HepG2 (cell line): ENCODE data around the gene PLIN3. TPM values are rescaled to one million over a fixed set of nuclear protein-coding genes. Genes with fewer than 3 reads are reported as not detected.

Experiments
- DR1 ChIP-seq: sonication (generic); formaldehyde crosslinking; IDR thresholded peaks from 2 replicates; pipeline ENCODE4 v1.8.0; 2021; ENCODE audit warnings: mild to moderate bottlenecking, missing genetic modification reagents, inconsistent platforms
- ELF1 ChIP-seq: sonication (generic); formaldehyde crosslinking; IDR thresholded peaks from 2 replicates; pipeline ENCODE4 v1.4.0; 2020; ENCODE audit warnings: missing genetic modification reagents
- ISL2 ChIP-seq: sonication (generic); formaldehyde crosslinking; IDR thresholded peaks from 2 replicates; pipeline ENCODE4 v1.5.0; 2020; ENCODE audit warnings: missing genetic modification reagents
- KLF11 ChIP-seq: IDR thresholded peaks from 2 replicates; pipeline ENCODE4 v1.6.1; 2016; ENCODE audit warnings: missing compliant biosample characterization
- TGIF2 ChIP-seq: IDR thresholded peaks from 2 replicates; pipeline ENCODE4 v1.6.1; 2016; ENCODE audit warnings: control low read depth, missing compliant biosample characterization
- ZBTB1 ChIP-seq: sonication (generic); formaldehyde crosslinking; IDR thresholded peaks from 2 replicates; pipeline ENCODE4 v1.4.0; 2020; ENCODE audit warnings: missing genetic modification reagents, borderline replicate concordance
- ZFP90 ChIP-seq: sonication (generic); formaldehyde crosslinking; IDR thresholded peaks from 2 replicates; pipeline ENCODE4 v1.8.0; 2022; ENCODE audit warnings: missing genetic modification reagents, mild to moderate bottlenecking, inconsistent platforms, borderline replicate concordance
- ZNF205 ChIP-seq: IDR thresholded peaks from 2 replicates; pipeline ENCODE4 v1.6.1; 2018; ENCODE audit warnings: missing biosample characterization, missing genetic modification reagents
- ZNF629 ChIP-seq: sonication (generic); formaldehyde crosslinking; conservative IDR thresholded peaks from 2 replicates; pipeline ENCODE4 v1.5.0; 2020; ENCODE audit warnings: missing genetic modification reagents
- polyA plus RNA-seq, 8 experiments: library from polyadenylated mRNA; depleted of rRNA in 3 of 8; stranded (reverse) in 7 of 8; unstranded in 1 of 8; fragments of >200 nt; fragmentation: Illumina TruSeq in 4 of 8; extraction: Trizol in 4 of 8; gene quantifications; 2 replicates each; pipeline versions ENCODE4 v1.2.1 to v1.2.3, GENCODE V29; 2011 to 2016; ENCODE audit warnings: low read depth in 4 of 8, missing spikeins in 1 of 8, mixed read lengths in 1 of 8; ENCODE audit not compliant: insufficient read depth in 1 of 8
- total RNA-seq, 5 experiments: library from RNA; depleted of rRNA; stranded (reverse); fragments of >200 nt; fragmentation: Illumina TruSeq; extraction: Trizol; gene quantifications; 2 replicates each; pipeline ENCODE4 v1.2.3, GENCODE V29; 2016; ENCODE audit warnings: low read depth in 1 of 5
- TF ChIP-seq, protein P1 (sequence below), 2 experiments: sonication (generic) in 1 of 2; formaldehyde crosslinking in 1 of 2; IDR thresholded peaks; 2 replicates each; pipeline versions ENCODE4 v1.4.0 to v1.6.1; 2018 to 2020; ENCODE audit warnings: missing genetic modification reagents in 2 of 2, borderline replicate concordance in 1 of 2, low read depth in 1 of 2, mild to moderate bottlenecking in 1 of 2, missing biosample characterization in 1 of 2
- TF ChIP-seq, protein P2 (sequence below): sonication (generic); formaldehyde crosslinking; IDR thresholded peaks from 2 replicates; pipeline ENCODE4 v1.5.0; 2020; ENCODE audit warnings: mild to moderate bottlenecking, missing genetic modification reagents, borderline replicate concordance
- TF ChIP-seq, protein P3 (sequence below): sonication (generic); formaldehyde crosslinking; conservative IDR thresholded peaks from 2 replicates; pipeline ENCODE4 v1.8.0; 2022; ENCODE audit warnings: missing genetic modification reagents
- TF ChIP-seq, protein P4 (sequence below): sonication (generic); formaldehyde crosslinking; IDR thresholded peaks from 2 replicates; pipeline ENCODE4 v1.4.0; 2020; ENCODE audit warnings: missing genetic modification reagents, borderline replicate concordance

The PLIN3 gene
- total and polyA plus RNA-seq, 2 of the 13 experiments (the other 11 are each of a cell fraction or from before 2014, with no cell fraction given) = 49.3 to 57.9 TPM

DNA sequence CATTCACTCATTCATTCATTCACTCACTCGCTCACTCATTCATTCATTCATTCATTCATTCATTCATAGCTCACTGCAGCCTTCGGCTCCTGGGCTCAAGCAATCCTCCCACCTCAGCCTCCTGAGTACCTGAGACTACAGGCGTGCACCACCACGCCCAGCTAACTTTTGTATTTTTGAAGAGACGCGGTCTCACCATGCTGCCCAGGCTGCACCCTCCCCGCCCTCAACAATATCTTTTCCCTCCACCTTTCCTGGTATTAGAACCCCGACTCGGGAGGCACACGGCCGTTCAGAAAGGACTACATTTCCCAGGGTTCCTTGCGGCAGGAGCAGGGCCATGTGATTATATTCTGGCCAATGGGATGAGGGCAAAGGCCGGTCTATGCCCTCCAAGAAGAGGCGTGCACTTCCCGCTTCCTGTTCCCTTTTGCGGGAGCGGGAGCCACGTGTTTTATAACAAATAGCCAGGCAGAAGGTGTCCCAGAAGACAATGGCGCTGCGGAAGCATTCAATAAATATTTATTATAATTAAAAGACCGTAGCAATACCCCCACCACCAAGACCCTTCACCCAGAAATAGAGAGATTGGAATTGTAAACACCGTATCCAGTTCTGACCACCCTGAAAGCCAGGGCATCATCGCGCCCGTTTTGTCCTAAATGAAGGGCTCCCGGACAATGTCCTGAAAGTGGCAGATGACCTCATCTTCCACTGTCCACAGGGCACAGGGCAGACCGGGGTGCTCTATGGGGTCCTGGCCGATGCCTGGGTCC is 51.9 kb downstream of the PLIN3 start (continued):
- TF ChIP-seq, protein P1, sequence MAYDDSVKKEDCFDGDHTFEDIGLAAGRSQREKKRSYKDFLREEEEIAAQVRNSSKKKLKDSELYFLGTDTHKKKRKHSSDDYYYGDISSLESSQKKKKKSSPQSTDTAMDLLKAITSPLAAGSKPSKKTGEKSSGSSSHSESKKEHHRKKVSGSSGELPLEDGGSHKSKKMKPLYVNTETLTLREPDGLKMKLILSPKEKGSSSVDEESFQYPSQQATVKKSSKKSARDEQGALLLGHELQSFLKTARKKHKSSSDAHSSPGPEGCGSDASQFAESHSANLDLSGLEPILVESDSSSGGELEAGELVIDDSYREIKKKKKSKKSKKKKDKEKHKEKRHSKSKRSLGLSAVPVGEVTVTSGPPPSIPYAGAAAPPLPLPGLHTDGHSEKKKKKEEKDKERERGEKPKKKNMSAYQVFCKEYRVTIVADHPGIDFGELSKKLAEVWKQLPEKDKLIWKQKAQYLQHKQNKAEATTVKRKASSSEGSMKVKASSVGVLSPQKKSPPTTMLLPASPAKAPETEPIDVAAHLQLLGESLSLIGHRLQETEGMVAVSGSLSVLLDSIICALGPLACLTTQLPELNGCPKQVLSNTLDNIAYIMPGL (CRISPR knock-in tag; IDR thresholded peaks at IDR 0.05; ENCODE audit: borderline replicate concordance in 1 of 2, low read depth in 1 of 2) = peak in 1 of 2 experiments; percentile 24; a peak in 1 of 4 replicates
- no peak for TF ChIP-seq ZNF629
- TF ChIP-seq, protein P2, sequence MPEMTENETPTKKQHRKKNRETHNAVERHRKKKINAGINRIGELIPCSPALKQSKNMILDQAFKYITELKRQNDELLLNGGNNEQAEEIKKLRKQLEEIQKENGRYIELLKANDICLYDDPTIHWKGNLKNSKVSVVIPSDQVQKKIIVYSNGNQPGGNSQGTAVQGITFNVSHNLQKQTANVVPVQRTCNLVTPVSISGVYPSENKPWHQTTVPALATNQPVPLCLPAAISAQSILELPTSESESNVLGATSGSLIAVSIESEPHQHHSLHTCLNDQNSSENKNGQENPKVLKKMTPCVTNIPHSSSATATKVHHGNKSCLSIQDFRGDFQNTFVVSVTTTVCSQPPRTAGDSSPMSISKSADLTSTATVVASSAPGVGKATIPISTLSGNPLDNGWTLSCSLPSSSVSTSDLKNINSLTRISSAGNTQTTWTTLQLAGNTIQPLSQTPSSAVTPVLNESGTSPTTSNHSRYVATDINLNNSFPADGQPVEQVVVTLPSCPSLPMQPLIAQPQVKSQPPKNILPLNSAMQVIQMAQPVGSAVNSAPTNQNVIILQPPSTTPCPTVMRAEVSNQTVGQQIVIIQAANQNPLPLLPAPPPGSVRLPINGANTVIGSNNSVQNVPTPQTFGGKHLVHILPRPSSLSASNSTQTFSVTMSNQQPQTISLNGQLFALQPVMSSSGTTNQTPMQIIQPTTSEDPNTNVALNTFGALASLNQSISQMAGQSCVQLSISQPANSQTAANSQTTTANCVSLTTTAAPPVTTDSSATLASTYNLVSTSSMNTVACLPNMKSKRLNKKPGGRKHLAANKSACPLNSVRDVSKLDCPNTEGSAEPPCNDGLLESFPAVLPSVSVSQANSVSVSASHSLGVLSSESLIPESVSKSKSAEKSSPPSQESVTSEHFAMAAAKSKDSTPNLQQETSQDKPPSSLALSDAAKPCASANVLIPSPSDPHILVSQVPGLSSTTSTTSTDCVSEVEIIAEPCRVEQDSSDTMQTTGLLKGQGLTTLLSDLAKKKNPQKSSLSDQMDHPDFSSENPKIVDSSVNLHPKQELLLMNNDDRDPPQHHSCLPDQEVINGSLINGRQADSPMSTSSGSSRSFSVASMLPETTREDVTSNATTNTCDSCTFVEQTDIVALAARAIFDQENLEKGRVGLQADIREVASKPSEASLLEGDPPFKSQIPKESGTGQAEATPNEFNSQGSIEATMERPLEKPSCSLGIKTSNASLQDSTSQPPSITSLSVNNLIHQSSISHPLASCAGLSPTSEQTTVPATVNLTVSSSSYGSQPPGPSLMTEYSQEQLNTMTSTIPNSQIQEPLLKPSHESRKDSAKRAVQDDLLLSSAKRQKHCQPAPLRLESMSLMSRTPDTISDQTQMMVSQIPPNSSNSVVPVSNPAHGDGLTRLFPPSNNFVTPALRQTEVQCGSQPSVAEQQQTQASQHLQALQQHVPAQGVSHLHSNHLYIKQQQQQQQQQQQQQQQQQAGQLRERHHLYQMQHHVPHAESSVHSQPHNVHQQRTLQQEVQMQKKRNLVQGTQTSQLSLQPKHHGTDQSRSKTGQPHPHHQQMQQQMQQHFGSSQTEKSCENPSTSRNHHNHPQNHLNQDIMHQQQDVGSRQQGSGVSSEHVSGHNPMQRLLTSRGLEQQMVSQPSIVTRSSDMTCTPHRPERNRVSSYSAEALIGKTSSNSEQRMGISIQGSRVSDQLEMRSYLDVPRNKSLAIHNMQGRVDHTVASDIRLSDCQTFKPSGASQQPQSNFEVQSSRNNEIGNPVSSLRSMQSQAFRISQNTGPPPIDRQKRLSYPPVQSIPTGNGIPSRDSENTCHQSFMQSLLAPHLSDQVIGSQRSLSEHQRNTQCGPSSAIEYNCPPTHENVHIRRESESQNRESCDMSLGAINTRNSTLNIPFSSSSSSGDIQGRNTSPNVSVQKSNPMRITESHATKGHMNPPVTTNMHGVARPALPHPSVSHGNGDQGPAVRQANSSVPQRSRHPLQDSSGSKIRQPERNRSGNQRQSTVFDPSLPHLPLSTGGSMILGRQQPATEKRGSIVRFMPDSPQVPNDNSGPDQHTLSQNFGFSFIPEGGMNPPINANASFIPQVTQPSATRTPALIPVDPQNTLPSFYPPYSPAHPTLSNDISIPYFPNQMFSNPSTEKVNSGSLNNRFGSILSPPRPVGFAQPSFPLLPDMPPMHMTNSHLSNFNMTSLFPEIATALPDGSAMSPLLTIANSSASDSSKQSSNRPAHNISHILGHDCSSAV (CRISPR knock-in tag) = no peak
- no peak for TF ChIP-seq DR1 (CRISPR knock-in tag)
- TF ChIP-seq ZFP90 (CRISPR knock-in tag) = no peak; the same call in 1 of the 2 replicates
- TF ChIP-seq ELF1 (CRISPR knock-in tag) = peak; percentile 97
- TF ChIP-seq ZNF205 (CRISPR knock-in tag) = no peak
- no peak for TF ChIP-seq ZBTB1 (CRISPR knock-in tag)
- TF ChIP-seq KLF11 (CRISPR knock-in tag) = 0 out of 2 replicates have a peak, but pooled peaks have one; percentile 45
- TF ChIP-seq, protein P3, sequence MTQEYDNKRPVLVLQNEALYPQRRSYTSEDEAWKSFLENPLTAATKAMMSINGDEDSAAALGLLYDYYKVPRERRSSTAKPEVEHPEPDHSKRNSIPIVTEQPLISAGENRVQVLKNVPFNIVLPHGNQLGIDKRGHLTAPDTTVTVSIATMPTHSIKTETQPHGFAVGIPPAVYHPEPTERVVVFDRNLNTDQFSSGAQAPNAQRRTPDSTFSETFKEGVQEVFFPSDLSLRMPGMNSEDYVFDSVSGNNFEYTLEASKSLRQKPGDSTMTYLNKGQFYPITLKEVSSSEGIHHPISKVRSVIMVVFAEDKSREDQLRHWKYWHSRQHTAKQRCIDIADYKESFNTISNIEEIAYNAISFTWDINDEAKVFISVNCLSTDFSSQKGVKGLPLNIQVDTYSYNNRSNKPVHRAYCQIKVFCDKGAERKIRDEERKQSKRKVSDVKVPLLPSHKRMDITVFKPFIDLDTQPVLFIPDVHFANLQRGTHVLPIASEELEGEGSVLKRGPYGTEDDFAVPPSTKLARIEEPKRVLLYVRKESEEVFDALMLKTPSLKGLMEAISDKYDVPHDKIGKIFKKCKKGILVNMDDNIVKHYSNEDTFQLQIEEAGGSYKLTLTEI = no peak
- TF ChIP-seq TGIF2 = no peak
- TF ChIP-seq ISL2 (CRISPR knock-in tag) = no peak
- TF ChIP-seq, protein P4, sequence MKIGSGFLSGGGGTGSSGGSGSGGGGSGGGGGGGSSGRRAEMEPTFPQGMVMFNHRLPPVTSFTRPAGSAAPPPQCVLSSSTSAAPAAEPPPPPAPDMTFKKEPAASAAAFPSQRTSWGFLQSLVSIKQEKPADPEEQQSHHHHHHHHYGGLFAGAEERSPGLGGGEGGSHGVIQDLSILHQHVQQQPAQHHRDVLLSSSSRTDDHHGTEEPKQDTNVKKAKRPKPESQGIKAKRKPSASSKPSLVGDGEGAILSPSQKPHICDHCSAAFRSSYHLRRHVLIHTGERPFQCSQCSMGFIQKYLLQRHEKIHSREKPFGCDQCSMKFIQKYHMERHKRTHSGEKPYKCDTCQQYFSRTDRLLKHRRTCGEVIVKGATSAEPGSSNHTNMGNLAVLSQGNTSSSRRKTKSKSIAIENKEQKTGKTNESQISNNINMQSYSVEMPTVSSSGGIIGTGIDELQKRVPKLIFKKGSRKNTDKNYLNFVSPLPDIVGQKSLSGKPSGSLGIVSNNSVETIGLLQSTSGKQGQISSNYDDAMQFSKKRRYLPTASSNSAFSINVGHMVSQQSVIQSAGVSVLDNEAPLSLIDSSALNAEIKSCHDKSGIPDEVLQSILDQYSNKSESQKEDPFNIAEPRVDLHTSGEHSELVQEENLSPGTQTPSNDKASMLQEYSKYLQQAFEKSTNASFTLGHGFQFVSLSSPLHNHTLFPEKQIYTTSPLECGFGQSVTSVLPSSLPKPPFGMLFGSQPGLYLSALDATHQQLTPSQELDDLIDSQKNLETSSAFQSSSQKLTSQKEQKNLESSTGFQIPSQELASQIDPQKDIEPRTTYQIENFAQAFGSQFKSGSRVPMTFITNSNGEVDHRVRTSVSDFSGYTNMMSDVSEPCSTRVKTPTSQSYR = no peak
